Mammary epithelial cell (primary cell): Measurements from ENCODE around the gene MPO.

Source experiments
- CTCF ChIP-seq, 2 donors: IDR thresholded peaks in 1 of 2; conservative IDR thresholded peaks in 1 of 2; 2 replicates each; pipeline ENCODE4 v1.5.1; 2011 to 2012; ENCODE audit warnings: inconsistent platforms in 2 of 2, low read length in 2 of 2, mild to moderate bottlenecking in 2 of 2, control low read depth in 1 of 2, low read depth in 1 of 2; ENCODE audit not compliant: insufficient read depth in 1 of 2; ENCODE audit errors: extremely low read depth in 1 of 2
- EZH2 ChIP-seq: IDR thresholded peaks from 2 replicates; pipeline ENCODE4 v1.6.1; 2012; ENCODE audit warnings: low read length, inconsistent platforms, borderline replicate concordance

- TF ChIP-seq CTCF (conservative IDR thresholded peaks at IDR 0.05 in 1 of 2, IDR thresholded peaks at IDR 0.05 in 1 of 2; ENCODE audit: extremely low read depth in 1 of 2, insufficient read depth in 1 of 2, low read depth in 1 of 2, low read length in 2 of 2) (peak; percentile 18 to 20), EZH2 (no peak)
Observed at GRCh38 chr17:58329035-58329809, 48.5 kb upstream of the MPO start.
